ENCODE measurements around the gene TNRC18.
"Not testable (repeated sequence)": the region's sequence is repeated elsewhere in the genome, so short reads cannot be mapped to it uniquely, and the experiment has no call there.

The TNRC18 gene

GRCh38 chr7:5423306-5423975 is at the start of gene TNRC18:
Gene TNRC18 (minus strand): TSS chr7:5423834. CDS start chr7:5421246, 2,588 bp downstream.
- H3K4me3 ChIP-seq (ENCODE audit: low read depth, low read length): peak within 1 kb of the TSS; percentile 64
- peaks cover 57% of the 10 kb centered on the region for H3K27me3 ChIP-seq (ENCODE audit: control insufficient read depth, insufficient read depth, low read length)

GRCh38 chr7:5472432-5473315 is 49.0 kb upstream of the TNRC18 start:
- no peak overlapping the region for H3K4me3 ChIP-seq (ENCODE audit: low read depth, low read length)
- no peaks in the 10 kb centered on the region for H3K9me3 ChIP-seq (ENCODE audit: control insufficient read depth, insufficient read depth, low read length)
- no peak overlapping the region for H3K9ac ChIP-seq (ENCODE audit: low read depth, low read length)
- no peaks in the 10 kb centered on the region for H3K27me3 ChIP-seq (ENCODE audit: control insufficient read depth, insufficient read depth, low read length)
- peaks cover 2% of the 10 kb centered on the region for H3K36me3 ChIP-seq (ENCODE audit: control insufficient read depth, insufficient read depth, low read length)
- H3K4me1 ChIP-seq (ENCODE audit: control insufficient read depth, insufficient read depth, low read length): no peaks in the 10 kb centered on the region

More at GRCh38 chr7:5423306-5423975, at the start of gene TNRC18:
- Histone ChIP-seq H3K9ac (ENCODE audit: low read depth, low read length) (peak within 1 kb of the TSS; percentile 37), H3K4me1 (ENCODE audit: control insufficient read depth, insufficient read depth, low read length) (no peaks in the 10 kb centered on the region), H3K9me3 (ENCODE audit: control insufficient read depth, insufficient read depth, low read length) (no peaks in the 10 kb centered on the region), H3K36me3 (ENCODE audit: control insufficient read depth, insufficient read depth, low read length) (no peaks in the 10 kb centered on the region)

- H3K27me3 ChIP-seq (ENCODE audit: control insufficient read depth, insufficient read depth, low read length); H3K4me3 ChIP-seq (ENCODE audit: low read depth, low read length); H3K4me1 ChIP-seq (ENCODE audit: control insufficient read depth, insufficient read depth, low read length); H3K36me3 ChIP-seq (ENCODE audit: control insufficient read depth, insufficient read depth, low read length); H3K9ac ChIP-seq (ENCODE audit: low read depth, low read length); H3K9me3 ChIP-seq (ENCODE audit: control insufficient read depth, insufficient read depth, low read length): not testable (repeated sequence)
Measured at GRCh38 chr7:5471623-5472022, 48.0 kb upstream of the TNRC18 start.

GRCh38 chr7:5470816-5471215 is 47.2 kb upstream of the TNRC18 start:
- H3K9ac ChIP-seq (ENCODE audit: low read depth, low read length): no peak overlapping the region
- H3K36me3 ChIP-seq (ENCODE audit: control insufficient read depth, insufficient read depth, low read length): peaks cover 2% of the 10 kb centered on the region
- H3K9me3 ChIP-seq (ENCODE audit: control insufficient read depth, insufficient read depth, low read length): no peaks in the 10 kb centered on the region
- no peaks in the 10 kb centered on the region for H3K4me1 ChIP-seq (ENCODE audit: control insufficient read depth, insufficient read depth, low read length)
- no peak overlapping the region for H3K4me3 ChIP-seq (ENCODE audit: low read depth, low read length)
- no peaks in the 10 kb centered on the region for H3K27me3 ChIP-seq (ENCODE audit: control insufficient read depth, insufficient read depth, low read length)

- H3K27me3 ChIP-seq (ENCODE audit: control insufficient read depth, insufficient read depth, low read length): no peaks in the 10 kb centered on the region
- no peaks in the 10 kb centered on the region for H3K9me3 ChIP-seq (ENCODE audit: control insufficient read depth, insufficient read depth, low read length)
Measured at GRCh38 chr7:5470167-5470532, 46.5 kb upstream of the TNRC18 start.

GRCh38 chr7:5469375-5470166 is 45.9 kb upstream of the TNRC18 start:
- Histone ChIP-seq H3K9ac (ENCODE audit: low read depth, low read length) (no peak overlapping the region), H3K36me3 (ENCODE audit: control insufficient read depth, insufficient read depth, low read length) (peaks cover 2% of the 10 kb centered on the region), H3K4me3 (ENCODE audit: low read depth, low read length) (no peak overlapping the region), H3K4me1 (ENCODE audit: control insufficient read depth, insufficient read depth, low read length) (no peaks in the 10 kb centered on the region), H3K9me3 (ENCODE audit: control insufficient read depth, insufficient read depth, low read length) (no peaks in the 10 kb centered on the region), H3K27me3 (ENCODE audit: control insufficient read depth, insufficient read depth, low read length) (no peaks in the 10 kb centered on the region)

More at GRCh38 chr7:5470167-5470532, 46.5 kb upstream of the TNRC18 start:
- Histone ChIP-seq H3K4me1 (ENCODE audit: control insufficient read depth, insufficient read depth, low read length) (no peaks in the 10 kb centered on the region), H3K4me3 (ENCODE audit: low read depth, low read length) (no peak overlapping the region), H3K36me3 (ENCODE audit: control insufficient read depth, insufficient read depth, low read length) (peaks cover 2% of the 10 kb centered on the region), H3K9ac (ENCODE audit: low read depth, low read length) (no peak overlapping the region)

GRCh38 chr7:5467645-5468044 is 44.0 kb upstream of the TNRC18 start:
- no peaks in the 10 kb centered on the region for H3K9me3 ChIP-seq (ENCODE audit: control insufficient read depth, insufficient read depth, low read length)

GRCh38 chr7:5466551-5466950 is 42.9 kb upstream of the TNRC18 start:
- H3K4me3 ChIP-seq (ENCODE audit: low read depth, low read length): no peak overlapping the region

More at GRCh38 chr7:5467645-5468044, 44.0 kb upstream of the TNRC18 start:
- Histone ChIP-seq H3K9ac (ENCODE audit: low read depth, low read length) (no peak overlapping the region), H3K36me3 (ENCODE audit: control insufficient read depth, insufficient read depth, low read length) (peaks cover 2% of the 10 kb centered on the region), H3K27me3 (ENCODE audit: control insufficient read depth, insufficient read depth, low read length) (no peaks in the 10 kb centered on the region), H3K4me3 (ENCODE audit: low read depth, low read length) (no peak overlapping the region), H3K4me1 (ENCODE audit: control insufficient read depth, insufficient read depth, low read length) (no peaks in the 10 kb centered on the region)

GRCh38 chr7:5463031-5463430 is 39.4 kb upstream of the TNRC18 start:
- no peaks in the 10 kb centered on the region for H3K27me3 ChIP-seq (ENCODE audit: control insufficient read depth, insufficient read depth, low read length)
- no peaks in the 10 kb centered on the region for H3K4me1 ChIP-seq (ENCODE audit: control insufficient read depth, insufficient read depth, low read length)
- no peak overlapping the region for H3K4me3 ChIP-seq (ENCODE audit: low read depth, low read length)
- no peaks in the 10 kb centered on the region for H3K36me3 ChIP-seq (ENCODE audit: control insufficient read depth, insufficient read depth, low read length)
- no peak overlapping the region for H3K9ac ChIP-seq (ENCODE audit: low read depth, low read length)
- H3K9me3 ChIP-seq (ENCODE audit: control insufficient read depth, insufficient read depth, low read length): no peaks in the 10 kb centered on the region

More at GRCh38 chr7:5466551-5466950, 42.9 kb upstream of the TNRC18 start:
- no peak overlapping the region for H3K9ac ChIP-seq (ENCODE audit: low read depth, low read length)
- H3K9me3 ChIP-seq (ENCODE audit: control insufficient read depth, insufficient read depth, low read length): no peaks in the 10 kb centered on the region
- no peaks in the 10 kb centered on the region for H3K4me1 ChIP-seq (ENCODE audit: control insufficient read depth, insufficient read depth, low read length)
- peaks cover 2% of the 10 kb centered on the region for H3K36me3 ChIP-seq (ENCODE audit: control insufficient read depth, insufficient read depth, low read length)
- no peaks in the 10 kb centered on the region for H3K27me3 ChIP-seq (ENCODE audit: control insufficient read depth, insufficient read depth, low read length)

GRCh38 chr7:5462216-5462615 is 38.6 kb upstream of the TNRC18 start:
- no peak overlapping the region for H3K9ac ChIP-seq (ENCODE audit: low read depth, low read length)
- no peaks in the 10 kb centered on the region for H3K27me3 ChIP-seq (ENCODE audit: control insufficient read depth, insufficient read depth, low read length)
- no peaks in the 10 kb centered on the region for H3K4me1 ChIP-seq (ENCODE audit: control insufficient read depth, insufficient read depth, low read length)
- H3K4me3 ChIP-seq (ENCODE audit: low read depth, low read length): no peak overlapping the region
- H3K9me3 ChIP-seq (ENCODE audit: control insufficient read depth, insufficient read depth, low read length): no peaks in the 10 kb centered on the region
- H3K36me3 ChIP-seq (ENCODE audit: control insufficient read depth, insufficient read depth, low read length): no peaks in the 10 kb centered on the region

- Histone ChIP-seq H3K27me3 (ENCODE audit: control insufficient read depth, insufficient read depth, low read length) (no peaks in the 10 kb centered on the region), H3K36me3 (ENCODE audit: control insufficient read depth, insufficient read depth, low read length) (no peaks in the 10 kb centered on the region), H3K9ac (ENCODE audit: low read depth, low read length) (no peak overlapping the region), H3K4me1 (ENCODE audit: control insufficient read depth, insufficient read depth, low read length) (no peaks in the 10 kb centered on the region), H3K9me3 (ENCODE audit: control insufficient read depth, insufficient read depth, low read length) (no peaks in the 10 kb centered on the region), H3K4me3 (ENCODE audit: low read depth, low read length) (no peak overlapping the region)
Measured at GRCh38 chr7:5458921-5459480, 35.4 kb upstream of the TNRC18 start.

All from iPS-15b (cell line).